ENCODE measurements around the gene RAP1GAP. TPM values are rescaled to one million over a fixed set of nuclear protein-coding genes. Genes with fewer than 3 reads are reported as not detected.

RAP1GAP gene
- polyA plus RNA-seq, 5 donors = 21.3 to 57.9 (median 47.0) TPM

DNA sequence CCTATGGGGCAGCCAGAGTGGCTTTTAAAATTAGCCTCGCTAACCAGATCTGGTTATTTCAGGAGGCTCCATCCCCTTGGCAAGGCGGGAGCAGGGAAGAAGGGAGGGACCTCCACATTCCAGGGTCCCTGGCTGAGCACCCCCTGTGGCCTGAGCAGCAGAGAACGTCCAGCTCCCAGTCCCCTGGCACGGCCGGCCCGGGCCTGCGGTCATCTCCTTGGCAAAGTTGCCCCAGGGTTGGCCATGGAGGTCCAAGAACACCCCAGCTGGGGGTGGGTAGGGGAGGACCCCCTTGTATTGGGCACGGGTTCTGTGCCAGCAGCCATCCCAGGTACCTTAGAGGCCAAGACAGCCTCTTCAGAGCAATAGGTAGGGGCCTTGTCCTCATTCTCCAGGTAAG is 75.9 kb downstream of the RAP1GAP start:
- DNase-seq = no peak

DNA sequence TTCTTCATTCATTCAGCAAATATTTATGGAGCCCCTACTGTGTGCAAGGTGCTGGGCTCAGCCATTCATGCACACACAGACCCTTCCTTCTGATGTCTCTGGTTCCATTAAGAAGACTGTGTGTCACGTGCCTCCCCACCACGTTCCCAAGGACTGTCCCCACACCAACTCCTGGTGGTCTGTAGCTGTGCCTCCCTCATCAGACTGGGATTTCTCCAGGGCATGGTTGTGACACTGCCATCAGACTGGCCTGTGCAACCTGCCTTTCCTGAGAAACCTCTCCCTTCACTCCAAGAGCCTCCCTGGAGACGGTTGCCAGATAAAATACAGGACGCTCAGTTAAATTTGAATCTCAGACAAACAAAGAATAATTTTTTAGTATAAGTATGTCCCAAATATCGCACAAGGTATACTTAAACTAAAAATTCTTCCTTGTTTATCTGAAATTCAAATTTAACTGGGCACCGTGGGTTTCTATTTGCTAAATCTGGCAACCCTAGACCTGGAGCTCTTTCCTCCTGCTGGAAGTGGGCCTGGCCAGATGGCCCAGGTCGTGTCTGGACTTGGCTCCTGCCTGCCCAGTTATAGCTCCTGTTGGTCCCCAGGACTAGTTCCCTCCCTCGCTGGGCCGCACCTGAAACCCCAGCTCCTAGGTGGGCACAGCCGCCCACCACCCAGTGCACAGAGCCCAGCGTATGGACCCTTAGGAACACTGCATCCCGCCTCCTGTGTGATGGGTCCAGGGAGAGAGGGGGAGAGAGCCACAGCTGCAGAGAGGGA is 76.9 kb downstream of the RAP1GAP start:
- DNase-seq = no peak

DNA sequence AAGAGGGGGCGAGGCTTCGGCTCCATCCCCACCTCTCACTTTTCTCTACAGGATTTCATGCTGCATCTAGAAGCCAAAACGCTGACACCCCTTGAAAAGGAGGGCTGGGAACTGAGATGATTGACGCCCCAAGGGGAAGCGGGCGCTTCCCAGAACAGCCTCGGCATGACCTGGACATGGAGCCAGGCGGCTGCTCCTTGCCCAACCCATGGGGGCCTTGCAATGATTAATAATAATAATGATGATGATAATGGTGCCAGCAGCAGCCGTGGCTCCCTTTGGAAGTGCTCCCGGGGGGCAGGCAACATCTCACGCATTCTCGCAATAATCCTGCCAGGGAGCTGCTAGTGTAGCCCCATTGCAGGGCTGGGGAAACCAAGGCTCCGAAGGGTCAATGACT is 78.2 kb downstream of the RAP1GAP start:
- no peak for DNase-seq

DNA sequence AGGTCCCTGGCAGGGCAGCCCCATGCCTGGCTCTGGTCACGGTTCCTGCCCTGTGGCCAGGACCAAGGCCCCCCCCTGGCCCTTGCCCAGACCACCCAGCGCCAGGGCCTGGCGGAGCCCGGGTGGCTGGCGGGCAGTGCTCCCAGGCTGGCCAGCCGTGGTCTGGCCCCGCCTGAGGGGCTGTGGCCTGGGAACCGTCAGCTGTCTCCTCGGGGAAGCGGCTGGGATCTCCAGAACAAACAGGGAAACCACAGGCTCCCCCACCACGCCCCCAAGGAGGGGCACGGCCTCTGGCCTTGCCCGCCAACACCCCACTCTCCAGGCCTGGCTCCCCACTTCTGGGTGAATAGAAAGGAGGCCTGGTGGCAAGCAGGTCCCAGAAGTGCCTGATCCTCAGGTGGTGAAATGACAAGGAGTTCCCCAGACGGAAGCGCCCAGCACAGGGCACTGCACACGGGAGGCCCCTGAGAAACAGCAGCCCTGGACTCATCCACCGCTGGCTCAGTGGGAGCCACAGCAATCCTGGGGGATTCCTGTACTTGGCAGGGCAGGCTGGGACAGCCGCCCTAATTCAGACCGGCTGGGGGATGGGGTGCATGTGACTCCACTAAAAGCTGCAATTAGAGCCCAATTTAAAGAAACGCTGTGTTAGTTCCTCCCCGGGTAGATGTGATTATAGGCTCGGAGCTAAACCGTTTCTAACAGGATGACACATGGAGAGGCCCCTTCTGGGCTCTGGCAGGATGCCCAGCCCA is 78.9 kb downstream of the RAP1GAP start:
- no peak for DNase-seq

DNA sequence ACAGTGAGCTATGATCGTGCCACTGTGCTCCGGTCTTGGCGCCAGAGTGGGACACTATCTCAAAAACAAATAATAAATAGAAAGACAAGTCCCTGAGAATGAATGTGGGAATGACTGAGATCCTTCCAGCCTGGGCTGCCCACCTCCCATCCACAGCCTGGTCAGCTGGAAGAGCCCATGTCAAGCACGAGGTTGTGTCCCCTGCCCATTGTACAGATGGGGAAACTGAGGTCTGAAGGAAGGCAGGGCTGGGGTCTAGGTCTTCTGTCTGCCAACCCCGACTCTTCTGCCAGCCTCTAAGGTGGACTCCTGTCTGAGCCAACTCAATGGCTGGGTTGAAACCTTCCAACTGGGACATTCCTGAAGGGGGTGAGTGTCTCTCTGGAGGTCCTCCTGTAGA is 79.5 kb downstream of the RAP1GAP start:
- no peak for DNase-seq

DNA sequence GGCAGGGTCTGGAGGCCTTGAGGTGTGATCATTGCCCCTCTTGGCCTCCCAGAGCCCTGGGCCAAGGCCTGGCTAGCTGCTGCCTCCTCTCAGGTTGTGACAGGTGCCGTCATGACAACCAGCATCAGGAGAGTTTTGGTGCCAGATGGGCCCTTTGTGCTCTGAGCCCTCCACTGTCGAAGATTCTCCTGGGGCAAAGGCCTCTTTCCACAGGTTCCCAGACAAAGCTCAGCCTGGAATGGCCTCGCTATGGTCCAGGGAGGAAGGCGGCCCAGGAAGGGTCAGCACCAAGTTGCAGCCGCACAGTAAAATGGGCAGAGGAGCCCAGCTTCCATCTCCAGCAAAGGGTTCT is 81.6 kb downstream of the RAP1GAP start:
- no peak for DNase-seq

DNA sequence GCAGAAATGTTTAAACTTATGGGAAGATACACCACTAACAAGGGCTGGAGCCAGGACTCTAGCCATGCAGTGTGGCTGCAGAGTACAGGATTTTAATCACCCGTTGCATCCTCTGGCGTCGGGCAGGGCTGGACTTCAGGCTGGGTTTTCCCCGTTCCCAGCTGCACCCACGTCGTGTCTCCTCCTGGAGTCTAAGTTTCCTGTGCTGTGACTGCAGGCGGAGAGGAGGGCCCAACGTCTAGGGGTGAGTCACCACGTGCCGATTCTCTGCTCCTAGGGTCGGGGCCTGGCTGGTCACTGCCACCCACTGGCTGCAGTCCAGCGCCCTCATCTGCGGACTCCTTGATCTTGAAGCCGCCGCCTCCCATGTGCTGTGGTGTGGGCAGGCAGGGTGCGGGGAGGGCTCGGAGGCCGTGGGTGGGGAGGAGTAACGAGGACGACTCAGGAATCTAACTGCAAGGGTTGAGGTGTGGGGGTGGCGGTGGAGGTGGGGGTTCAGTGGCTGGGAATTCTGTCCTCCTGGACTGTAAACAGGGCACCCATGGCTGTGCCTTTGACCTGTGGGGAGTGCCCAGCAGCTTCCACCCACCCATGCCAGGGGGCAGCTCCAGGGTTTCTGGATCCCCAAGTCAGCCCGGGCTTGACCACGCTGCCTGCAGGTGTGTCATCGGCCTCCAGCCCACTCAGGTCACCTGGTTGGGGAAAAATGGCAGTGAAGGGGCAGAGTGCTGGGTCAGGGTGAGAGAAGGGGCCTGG is 82.1 kb downstream of the RAP1GAP start:
- peak in 1 of 2 donors; percentile 17 for DNase-seq

DNA sequence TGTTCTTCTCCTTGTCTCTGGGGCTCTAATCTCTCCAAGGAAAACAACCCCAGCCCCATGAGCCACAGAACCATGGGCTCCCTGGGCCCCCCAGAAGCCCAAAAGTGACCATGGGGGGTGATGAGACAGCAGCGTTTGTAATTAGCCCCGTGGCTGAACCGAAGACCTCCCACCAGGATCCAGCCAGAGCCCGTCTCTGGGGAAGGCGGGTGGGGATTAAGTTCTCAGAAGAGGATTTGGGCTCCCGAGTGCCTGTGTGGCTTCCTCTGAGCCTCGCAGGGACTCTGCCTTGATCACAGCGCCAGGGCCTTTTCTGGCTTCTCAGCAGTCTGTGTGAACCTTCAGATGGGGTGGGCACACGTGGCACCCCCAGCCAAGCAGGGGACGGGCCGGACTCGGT is 82.9 kb downstream of the RAP1GAP start:
- DNase-seq = no peak

DNA sequence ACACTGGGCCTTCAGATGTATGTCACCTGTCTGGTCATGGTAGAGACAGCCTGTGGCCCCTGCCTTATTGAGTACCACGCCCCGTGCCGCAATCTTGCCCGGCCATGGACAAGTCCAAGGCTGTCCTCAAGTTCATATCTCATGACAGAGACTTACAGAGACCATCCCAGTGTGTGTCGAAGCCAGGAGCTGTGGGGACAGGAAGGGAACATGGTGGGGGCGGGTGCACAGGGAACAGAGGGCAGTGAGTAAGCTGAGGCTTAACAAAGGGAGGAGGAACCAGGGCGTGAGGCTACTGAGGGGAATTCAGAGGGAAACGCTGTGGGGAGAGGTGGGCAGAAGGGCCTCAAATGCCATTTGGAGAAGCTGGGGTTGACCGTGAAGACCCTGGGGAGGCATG is 84.1 kb downstream of the RAP1GAP start:
- DNase-seq = no peak

DNA sequence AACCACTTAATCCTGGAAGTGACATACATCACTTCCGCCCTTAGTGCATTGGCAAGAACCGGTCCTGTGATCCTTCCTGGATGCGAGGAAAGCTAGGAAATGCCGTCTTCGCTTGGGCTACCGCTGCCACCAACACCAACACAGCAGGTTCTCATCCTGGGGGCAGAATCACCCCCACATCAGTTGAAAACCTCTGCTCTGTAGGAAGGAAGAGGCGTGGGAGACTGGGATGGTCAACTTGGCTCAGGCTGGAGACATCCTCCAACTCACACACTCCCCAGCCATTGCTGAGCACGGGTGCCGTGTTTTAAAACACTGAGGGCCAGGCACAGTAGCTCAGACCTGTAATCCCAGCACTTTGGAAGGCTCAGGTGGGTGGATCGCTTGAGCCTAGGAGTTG is 85.1 kb downstream of the RAP1GAP start:
- DNase-seq = no peak

DNA sequence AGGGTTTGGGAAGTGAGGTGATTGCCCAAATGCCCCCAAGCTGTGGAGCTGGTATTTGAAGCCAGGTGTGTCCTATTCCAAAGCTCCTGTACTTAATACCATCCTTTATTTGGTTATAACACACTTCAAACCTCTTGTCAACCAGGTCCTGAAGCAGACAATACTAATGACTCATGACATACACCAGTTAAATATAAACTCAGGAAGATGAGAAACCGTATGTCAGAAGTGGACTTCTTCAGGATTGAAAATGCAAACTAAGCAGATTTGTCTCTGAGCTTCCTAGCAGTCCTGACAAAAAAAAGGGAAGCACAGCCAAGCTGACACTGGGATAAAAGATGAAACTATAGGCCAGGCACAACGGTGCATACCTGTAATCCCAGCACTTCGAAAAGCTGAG is 89.4 kb downstream of the RAP1GAP start:
- no peak for DNase-seq

DNA sequence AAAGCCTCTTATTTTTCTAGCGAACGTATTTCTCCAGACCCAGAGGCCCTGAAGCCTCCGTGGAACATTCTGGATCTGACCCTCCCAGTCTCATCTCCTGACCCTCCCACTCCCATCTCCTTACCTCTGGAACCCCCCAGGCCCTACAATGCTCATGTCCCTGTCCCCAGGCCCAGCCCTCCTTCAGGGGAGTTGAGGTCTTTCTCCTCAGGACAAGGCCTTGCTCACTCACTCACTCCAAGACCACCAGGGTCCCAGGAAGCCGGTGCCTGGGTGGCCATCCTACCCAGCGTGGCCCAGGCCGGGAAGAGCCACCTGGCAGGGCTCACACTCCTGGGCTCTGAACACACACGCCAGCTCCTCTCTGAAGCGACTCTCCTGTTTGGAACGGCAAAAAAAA is 91.2 kb downstream of the RAP1GAP start:
- no peak for DNase-seq

DNA sequence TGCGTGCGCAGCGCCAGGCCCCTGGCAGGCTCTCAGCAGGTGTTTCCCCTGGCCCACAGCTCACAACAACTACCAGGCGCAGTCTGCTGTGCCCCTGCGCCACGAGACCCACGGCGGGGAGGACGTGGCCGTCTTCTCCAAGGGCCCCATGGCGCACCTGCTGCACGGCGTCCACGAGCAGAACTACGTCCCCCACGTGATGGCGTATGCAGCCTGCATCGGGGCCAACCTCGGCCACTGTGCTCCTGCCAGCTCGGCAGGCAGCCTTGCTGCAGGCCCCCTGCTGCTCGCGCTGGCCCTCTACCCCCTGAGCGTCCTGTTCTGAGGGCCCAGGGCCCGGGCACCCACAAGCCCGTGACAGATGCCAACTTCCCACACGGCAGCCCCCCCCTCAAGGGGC is 91.8 kb downstream of the RAP1GAP start:
- DNase-seq = no peak

DNA sequence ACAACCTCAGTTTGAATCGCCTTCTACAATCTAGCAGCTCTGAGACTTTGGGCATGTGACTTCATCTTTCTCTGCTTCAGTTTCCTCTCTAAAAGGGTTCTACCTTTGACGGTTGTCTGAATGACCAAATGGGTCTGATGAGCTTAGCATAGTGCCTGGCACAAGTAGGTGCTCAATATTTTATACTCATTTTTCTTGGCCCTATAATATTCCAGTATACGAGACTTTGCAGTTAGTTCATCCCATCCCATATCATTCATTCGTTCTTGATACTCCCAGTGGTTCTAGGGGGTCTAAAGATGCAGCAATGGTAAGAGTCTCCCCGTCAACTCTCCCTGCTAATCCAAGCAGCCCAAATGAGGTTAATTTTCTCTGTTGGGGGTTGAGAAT is 92.4 kb downstream of the RAP1GAP start:
- DNase-seq = no peak

DNA sequence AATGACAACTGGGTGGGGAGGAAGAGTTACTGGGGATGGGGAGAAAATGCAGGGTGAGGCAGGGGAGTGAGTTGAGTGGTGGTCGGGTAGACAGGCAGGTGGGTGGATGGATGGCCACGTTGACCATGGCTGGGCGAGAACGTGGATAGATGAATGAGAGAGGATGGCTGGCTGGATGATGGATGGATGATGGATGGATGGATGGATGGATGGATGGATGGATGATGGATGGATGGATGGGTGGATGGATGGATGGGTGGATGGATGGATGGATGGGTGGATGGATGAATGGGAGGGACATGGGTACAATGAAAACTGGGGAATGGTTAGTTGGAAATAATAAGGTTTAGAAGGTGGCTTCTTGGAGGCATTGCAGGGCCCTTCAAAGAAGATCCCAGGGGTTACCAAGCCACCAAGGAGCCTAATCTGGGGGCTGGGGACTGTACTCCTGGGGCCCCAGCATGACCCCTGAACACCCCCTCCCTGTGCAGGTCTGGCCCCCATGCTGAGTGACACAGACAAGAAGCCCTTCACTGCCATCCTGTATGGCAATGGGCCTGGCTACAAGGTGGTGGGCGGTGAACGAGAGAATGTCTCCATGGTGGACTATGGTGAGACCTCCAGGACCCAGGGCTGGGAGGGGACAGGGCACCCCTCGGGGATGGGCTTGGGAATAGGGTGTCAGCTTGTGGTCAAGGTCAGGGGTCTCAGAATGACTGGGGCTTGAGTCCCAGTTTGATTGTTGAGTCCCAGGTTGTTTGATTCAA is 92.9 kb downstream of the RAP1GAP start:
- DNase-seq = no peak

DNA sequence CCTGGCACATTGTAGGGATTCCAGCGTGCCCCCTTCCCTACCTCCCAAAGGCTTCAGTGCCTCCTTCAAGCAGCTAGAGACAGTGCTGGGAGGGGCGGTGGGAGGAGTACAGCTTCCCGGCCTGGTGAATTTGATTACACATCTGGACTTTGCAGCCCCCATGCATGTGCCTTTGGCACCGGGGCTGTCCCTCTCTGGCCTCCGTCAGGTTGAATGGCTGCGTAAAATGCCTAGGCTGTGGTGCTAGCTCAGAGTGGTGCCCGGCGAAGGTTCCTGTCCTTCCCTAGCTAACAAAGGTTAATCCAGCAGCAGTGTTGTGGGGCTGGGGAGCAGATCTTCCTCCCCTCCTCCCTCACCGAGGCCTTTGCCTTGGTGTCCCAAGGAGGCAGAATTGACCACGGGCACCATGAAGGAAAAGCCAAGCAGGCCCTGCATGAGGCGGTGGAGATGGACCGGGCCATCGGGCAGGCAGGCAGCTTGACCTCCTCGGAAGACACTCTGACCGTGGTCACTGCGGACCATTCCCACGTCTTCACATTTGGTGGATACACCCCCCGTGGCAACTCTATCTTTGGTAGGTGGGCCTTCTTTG is 93.7 kb downstream of the RAP1GAP start:
- DNase-seq = no peak

DNA sequence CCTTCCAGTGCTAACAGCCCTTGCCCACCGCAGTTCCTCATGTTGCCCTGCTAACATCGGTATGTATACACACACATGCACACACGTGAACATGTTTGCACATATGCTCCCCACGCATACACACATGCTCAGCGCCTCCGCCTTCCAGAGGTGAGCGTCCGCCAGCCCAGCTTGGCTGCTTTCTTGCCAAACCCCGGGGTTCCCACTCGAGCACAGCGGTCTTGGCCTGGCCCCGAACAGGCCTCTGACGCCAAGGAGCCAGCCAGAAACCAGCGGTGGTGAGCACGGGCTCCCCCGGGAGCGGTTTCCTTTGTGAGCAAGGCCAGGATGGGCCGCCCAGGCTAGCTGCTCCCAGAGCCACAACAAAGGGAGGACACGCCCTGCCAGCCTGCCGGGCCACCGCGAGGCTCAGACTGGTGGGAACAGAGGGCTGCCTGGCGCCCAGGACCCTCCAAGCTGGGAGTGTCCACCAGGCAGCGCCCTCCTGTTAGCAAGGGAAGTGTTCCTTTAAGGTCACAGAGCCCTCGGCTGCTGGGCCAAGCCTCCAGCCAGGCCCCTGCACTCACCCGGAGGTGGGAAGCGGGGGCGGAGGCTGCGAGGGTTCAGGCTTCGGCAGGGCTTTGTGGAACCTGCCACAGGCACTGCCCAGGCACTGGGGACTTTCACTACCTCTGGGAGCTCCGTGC is 94.5 kb downstream of the RAP1GAP start:
- DNase-seq = peak; percentile 12 to 15

DNA sequence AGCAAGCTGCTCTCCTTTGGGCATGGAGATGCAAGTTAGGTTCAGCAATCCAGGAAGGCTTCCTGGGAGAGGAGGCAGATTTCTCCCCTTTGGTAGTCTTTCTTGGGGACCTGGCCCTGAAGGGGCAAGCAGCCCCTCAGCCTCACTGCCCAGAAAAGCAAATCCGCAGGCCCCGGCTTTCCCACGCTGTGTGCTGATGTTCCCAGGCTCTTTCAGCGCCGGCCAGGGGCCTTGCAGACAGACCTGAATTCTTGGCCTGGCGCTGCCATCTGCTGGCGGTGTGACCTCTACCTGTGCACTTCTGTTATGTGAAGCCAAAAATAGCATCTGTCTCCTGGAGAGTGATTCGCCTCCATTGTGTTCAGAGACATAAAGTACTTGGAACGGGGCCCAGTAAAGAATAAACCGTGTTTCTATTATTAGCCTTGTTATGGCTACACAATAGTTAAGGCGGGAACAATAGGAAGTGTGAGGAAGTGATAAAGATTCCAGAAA is 95.1 kb downstream of the RAP1GAP start:
- DNase-seq = peak; percentile 43 to 44

DNA sequence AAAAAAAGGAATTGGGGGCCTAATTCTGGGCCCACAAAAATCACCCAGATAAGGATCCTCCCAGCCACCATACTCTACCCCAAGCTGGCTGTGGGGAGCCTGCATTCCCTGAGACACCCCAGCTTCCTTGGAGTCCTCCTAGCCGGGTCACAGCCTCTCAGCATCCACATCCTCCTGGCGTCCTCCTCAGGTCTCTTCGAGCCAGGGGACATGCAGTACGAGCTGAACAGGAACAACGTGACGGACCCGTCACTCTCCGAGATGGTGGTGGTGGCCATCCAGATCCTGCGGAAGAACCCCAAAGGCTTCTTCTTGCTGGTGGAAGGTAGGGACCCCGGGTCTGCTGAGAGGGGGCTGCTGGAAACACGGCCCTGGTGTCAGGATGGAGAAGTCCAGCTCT is 95.7 kb downstream of the RAP1GAP start:
- DNase-seq = no peak

DNA sequence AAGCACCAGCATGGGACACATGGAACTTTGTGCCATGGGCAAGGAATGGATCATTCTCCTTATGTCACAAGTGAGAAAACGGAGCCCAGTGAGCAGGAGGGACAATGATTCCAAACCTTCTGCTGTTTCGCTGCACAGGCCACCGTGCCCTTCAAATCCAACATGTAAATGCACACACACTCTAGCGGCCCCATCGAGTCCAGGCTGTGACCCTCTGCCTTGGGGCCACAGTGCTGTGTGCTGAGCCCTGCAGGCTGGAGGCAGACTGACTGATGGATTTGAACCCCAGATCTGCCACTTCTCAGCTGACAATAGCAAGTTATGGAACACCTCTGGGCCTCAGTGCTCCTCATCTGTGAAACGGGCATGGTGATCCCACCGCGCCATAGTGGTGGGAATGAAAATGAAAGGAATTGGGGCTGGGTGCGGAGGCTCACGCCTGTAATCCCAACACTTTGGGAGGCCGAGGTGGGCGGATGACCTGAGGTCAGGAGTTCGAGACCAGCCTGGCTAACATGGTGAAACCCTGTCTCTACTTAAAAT is 96.4 kb downstream of the RAP1GAP start:
- no peak for DNase-seq

DNA sequence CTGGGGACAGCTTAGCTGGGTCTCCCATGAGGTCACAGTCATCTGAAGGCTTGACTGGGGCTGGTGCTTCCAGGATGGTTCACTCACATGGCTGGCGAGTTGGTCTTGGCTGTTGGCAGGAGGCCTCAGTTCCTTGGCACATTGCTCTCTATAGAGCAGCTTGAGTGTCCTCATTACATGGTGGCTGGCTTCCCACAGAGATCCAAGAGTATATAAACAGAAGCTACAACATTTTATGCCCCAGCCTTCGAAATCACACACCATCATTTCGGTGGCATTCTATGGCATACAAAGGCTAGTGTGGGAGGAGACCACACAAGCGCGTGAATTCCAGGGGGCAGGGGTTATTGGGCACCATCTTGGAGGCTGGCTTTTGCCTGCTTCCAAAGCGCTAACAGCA is 96.9 kb downstream of the RAP1GAP start:
- DNase-seq = no peak
